ENCODE results near the gene SIRPB2. TPM values are rescaled to one million over a fixed set of nuclear protein-coding genes. Genes with fewer than 3 reads are reported as not detected.

The SIRPB2 gene
- total and polyA plus RNA-seq, 10 of the 15 experiments (the other 5 are each of a cell fraction or from before 2014, with no cell fraction given), result not detected

- H3K36me3 ChIP-seq (ENCODE audit: control insufficient read depth in 2 of 2, insufficient read depth in 2 of 2, low read length in 1 of 2), result peaks cover 33 to 46% of the 10 kb centered on the region in 2 experiments
- DNase-seq (ENCODE audit: low read depth, low spot score) (no peak), ATAC-seq (no peak), FAIRE-seq (no peak)
- H3K27me3 ChIP-seq (replicated peaks in 1 of 2; ENCODE audit: control insufficient read depth in 2 of 2, insufficient read depth in 2 of 2, low read length in 1 of 2), result no peaks in the 10 kb centered on the region
- intact Hi-C loops (cut with micrococcal nuclease; ENCODE audit: unreplicated experiment) (no loop called here), in situ Hi-C loops (cut with MboI) (no loop called here)
- ChIA-PET SMC1A (ENCODE audit: uncharacterized antibody, unreplicated experiment) (interaction anchor here (0.6 to 2.3 kb wide), 7 partner anchors 8 to 369 kb away, joined by 3 to 8 read pairs (median 3); no protein-coding TSS in a partner anchor), POLR2A (no interaction called here), CTCF (interaction anchor here (1.3 to 3.0 kb wide), 2 partner anchors 10 to 19 kb away, joined by 6 to 22 read pairs; partner anchors contain the start of gene NSFL1C), RAD21 (ENCODE audit: unreplicated experiment) (no interaction called here)
- no peaks in the 10 kb centered on the region for H3K4me1 ChIP-seq (ENCODE audit: control insufficient read depth, insufficient read depth, low read length)
- 73% methylated on average over 4 of the region's 4 CpGs for WGBS (ENCODE audit: insufficient coverage, insufficient replicate concordance, low lambda C conversion rate, missing lambda C conversion rate)
- no peak overlapping the region for H2AFZ ChIP-seq (ENCODE audit: control insufficient read depth, low read depth, low read length)
- no peak overlapping the region for H3K27ac ChIP-seq (ENCODE audit: control insufficient read depth, insufficient read depth)
- H4K20me1 ChIP-seq (ENCODE audit: control insufficient read depth, insufficient read depth), result no peaks in the 10 kb centered on the region; the same call in 1 of the 2 replicates
- no peak overlapping the region for H3K4me2 ChIP-seq (ENCODE audit: control insufficient read depth, insufficient read depth)
- no peaks in the 10 kb centered on the region for H3K9me3 ChIP-seq (replicated peaks; ENCODE audit: control insufficient read depth, insufficient read depth, low read length)
- no peak overlapping the region for H3K4me3 ChIP-seq
- no peak overlapping the region for H3K9ac ChIP-seq (ENCODE audit: control insufficient read depth, insufficient read depth, low read length)
- no peaks in the 10 kb centered on the region for H3K79me2 ChIP-seq (ENCODE audit: control insufficient read depth, insufficient read depth, low read length)
- no TSS peak for BruUV-seq (replicated peaks)
- TF ChIP-seq, protein P1, sequence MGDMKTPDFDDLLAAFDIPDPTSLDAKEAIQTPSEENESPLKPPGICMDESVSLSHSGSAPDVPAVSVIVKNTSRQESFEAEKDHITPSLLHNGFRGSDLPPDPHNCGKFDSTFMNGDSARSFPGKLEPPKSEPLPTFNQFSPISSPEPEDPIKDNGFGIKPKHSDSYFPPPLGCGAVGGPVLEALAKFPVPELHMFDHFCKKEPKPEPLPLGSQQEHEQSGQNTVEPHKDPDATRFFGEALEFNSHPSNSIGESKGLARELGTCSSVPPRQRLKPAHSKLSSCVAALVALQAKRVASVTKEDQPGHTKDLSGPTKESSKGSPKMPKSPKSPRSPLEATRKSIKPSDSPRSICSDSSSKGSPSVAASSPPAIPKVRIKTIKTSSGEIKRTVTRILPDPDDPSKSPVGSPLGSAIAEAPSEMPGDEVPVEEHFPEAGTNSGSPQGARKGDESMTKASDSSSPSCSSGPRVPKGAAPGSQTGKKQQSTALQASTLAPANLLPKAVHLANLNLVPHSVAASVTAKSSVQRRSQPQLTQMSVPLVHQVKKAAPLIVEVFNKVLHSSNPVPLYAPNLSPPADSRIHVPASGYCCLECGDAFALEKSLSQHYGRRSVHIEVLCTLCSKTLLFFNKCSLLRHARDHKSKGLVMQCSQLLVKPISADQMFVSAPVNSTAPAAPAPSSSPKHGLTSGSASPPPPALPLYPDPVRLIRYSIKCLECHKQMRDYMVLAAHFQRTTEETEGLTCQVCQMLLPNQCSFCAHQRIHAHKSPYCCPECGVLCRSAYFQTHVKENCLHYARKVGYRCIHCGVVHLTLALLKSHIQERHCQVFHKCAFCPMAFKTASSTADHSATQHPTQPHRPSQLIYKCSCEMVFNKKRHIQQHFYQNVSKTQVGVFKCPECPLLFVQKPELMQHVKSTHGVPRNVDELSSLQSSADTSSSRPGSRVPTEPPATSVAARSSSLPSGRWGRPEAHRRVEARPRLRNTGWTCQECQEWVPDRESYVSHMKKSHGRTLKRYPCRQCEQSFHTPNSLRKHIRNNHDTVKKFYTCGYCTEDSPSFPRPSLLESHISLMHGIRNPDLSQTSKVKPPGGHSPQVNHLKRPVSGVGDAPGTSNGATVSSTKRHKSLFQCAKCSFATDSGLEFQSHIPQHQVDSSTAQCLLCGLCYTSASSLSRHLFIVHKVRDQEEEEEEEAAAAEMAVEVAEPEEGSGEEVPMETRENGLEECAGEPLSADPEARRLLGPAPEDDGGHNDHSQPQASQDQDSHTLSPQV (IDR thresholded peaks at IDR 0.05), result no peak
- TF ChIP-seq, protein P2, sequence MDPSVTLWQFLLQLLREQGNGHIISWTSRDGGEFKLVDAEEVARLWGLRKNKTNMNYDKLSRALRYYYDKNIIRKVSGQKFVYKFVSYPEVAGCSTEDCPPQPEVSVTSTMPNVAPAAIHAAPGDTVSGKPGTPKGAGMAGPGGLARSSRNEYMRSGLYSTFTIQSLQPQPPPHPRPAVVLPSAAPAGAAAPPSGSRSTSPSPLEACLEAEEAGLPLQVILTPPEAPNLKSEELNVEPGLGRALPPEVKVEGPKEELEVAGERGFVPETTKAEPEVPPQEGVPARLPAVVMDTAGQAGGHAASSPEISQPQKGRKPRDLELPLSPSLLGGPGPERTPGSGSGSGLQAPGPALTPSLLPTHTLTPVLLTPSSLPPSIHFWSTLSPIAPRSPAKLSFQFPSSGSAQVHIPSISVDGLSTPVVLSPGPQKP (IDR thresholded peaks at IDR 0.05; ENCODE audit: low read depth, low read length), result no peak
- no peak for TF ChIP-seq IKZF1 (conservative IDR thresholded peaks at IDR 0.05)
- no peak for TF ChIP-seq CHD4 (IDR thresholded peaks at IDR 0.05)
- TF ChIP-seq EP300 (IDR thresholded peaks at IDR 0.05; ENCODE audit: borderline replicate concordance in 1 of 2, control insufficient read depth in 1 of 2, low read depth in 2 of 2, low read length in 2 of 2), result no peak
- no peak for TF ChIP-seq NR2C1 (IDR thresholded peaks at IDR 0.05)
- no peak for TF ChIP-seq BRCA1 (IDR thresholded peaks at IDR 0.05; ENCODE audit: low read depth, low read length)
- TF ChIP-seq EGR1 (IDR thresholded peaks at IDR 0.05; ENCODE audit: borderline replicate concordance in 1 of 2, low read depth in 2 of 2, low read length in 2 of 2), result no peak
- no peak for TF ChIP-seq SREBF1 (IDR thresholded peaks at IDR 0.05; ENCODE audit: low read length)
- no peak for TF ChIP-seq PAX8 (IDR thresholded peaks at IDR 0.05)
- TF ChIP-seq POLR2AphosphoS2 (IDR thresholded peaks at IDR 0.05; ENCODE audit: low read depth, low read length), result no peak
- no peak for TF ChIP-seq JUND (IDR thresholded peaks at IDR 0.05; ENCODE audit: low read depth, low read length)
- TF ChIP-seq, protein P3, sequence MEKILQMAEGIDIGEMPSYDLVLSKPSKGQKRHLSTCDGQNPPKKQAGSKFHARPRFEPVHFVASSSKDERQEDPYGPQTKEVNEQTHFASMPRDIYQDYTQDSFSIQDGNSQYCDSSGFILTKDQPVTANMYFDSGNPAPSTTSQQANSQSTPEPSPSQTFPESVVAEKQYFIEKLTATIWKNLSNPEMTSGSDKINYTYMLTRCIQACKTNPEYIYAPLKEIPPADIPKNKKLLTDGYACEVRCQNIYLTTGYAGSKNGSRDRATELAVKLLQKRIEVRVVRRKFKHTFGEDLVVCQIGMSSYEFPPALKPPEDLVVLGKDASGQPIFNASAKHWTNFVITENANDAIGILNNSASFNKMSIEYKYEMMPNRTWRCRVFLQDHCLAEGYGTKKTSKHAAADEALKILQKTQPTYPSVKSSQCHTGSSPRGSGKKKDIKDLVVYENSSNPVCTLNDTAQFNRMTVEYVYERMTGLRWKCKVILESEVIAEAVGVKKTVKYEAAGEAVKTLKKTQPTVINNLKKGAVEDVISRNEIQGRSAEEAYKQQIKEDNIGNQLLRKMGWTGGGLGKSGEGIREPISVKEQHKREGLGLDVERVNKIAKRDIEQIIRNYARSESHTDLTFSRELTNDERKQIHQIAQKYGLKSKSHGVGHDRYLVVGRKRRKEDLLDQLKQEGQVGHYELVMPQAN (conservative IDR thresholded peaks at IDR 0.05), result no peak
- TF ChIP-seq SUZ12 (IDR thresholded peaks at IDR 0.05; ENCODE audit: unreplicated experiment), result no peak
- no peak for TF ChIP-seq SMARCA5 (IDR thresholded peaks at IDR 0.05)
- no peak for TF ChIP-seq KAT2A (conservative IDR thresholded peaks at IDR 0.05; ENCODE audit: control insufficient read depth, low read depth, low read length)
- TF ChIP-seq CBX3 (IDR thresholded peaks at IDR 0.05; ENCODE audit: borderline replicate concordance, low read depth), result no peak
- no peak for TF ChIP-seq NFXL1 (IDR thresholded peaks at IDR 0.05; ENCODE audit: borderline replicate concordance)
- no peak for TF ChIP-seq ATF7 (IDR thresholded peaks at IDR 0.05; ENCODE audit: low read depth)
Observed at GRCh38 chr20:1448081-1448620, 43.1 kb downstream of the SIRPB2 start.

All from GM12878 (cell line).